Endodermal cell (in vitro differentiated cells): ENCODE results near the gene DDX49. TPM values are rescaled to one million over a fixed set of nuclear protein-coding genes. Genes with fewer than 3 reads are reported as not detected.

Source experiments
- DNase-seq: peaks from one replicate; pipeline ENCODE4 v3.0.0-alpha.2; 2017
- H3K27ac ChIP-seq: 2 replicates; pipeline ENCODE4 v1.5.1; 2013; ENCODE audit warnings: mild to moderate bottlenecking, low read depth, low read length, moderate library complexity
- H3K27me3 ChIP-seq: 2 replicates; pipeline ENCODE4 v1.6.1; 2013; ENCODE audit warnings: mild to moderate bottlenecking, low read length, moderate library complexity; ENCODE audit not compliant: insufficient read depth, control insufficient read depth, poor library complexity, severe bottlenecking
- H3K36me3 ChIP-seq: 2 replicates; pipeline ENCODE4 v1.7.0; 2013; ENCODE audit warnings: mild to moderate bottlenecking, low read length, moderate library complexity; ENCODE audit not compliant: control insufficient read depth, insufficient read depth
- H3K4me1 ChIP-seq: one replicate; pipeline ENCODE4 v1.7.0; 2013; ENCODE audit warnings: low read length; ENCODE audit not compliant: control insufficient read depth, insufficient read depth
- H3K4me3 ChIP-seq: 2 replicates; pipeline ENCODE4 v1.5.1; 2013; ENCODE audit warnings: mild to moderate bottlenecking, low read length, moderate library complexity
- H3K9ac ChIP-seq: 2 replicates; pipeline ENCODE4 v1.6.1; 2013; ENCODE audit warnings: mild to moderate bottlenecking, low read length, moderate library complexity; ENCODE audit not compliant: poor library complexity, severe bottlenecking; ENCODE audit errors: extremely low read depth
- H3K9me3 ChIP-seq: 2 replicates; pipeline ENCODE4 v1.6.1; 2013; ENCODE audit warnings: mild to moderate bottlenecking, low read length, moderate library complexity; ENCODE audit not compliant: control insufficient read depth
- H3K27ac Mint-ChIP-seq: 2 replicates; pipeline ENCODE4 v1.8.0; 2020; ENCODE audit warnings: mixed read lengths
- H3K27me3 Mint-ChIP-seq: 2 replicates; pipeline ENCODE4 v1.8.0; 2021; ENCODE audit warnings: mild to moderate bottlenecking, mixed read lengths; ENCODE audit not compliant: insufficient read depth
- H3K36me3 Mint-ChIP-seq: 2 replicates; pipeline ENCODE4 v1.8.0; 2020; ENCODE audit warnings: low read depth, mixed read lengths
- H3K4me1 Mint-ChIP-seq: 2 replicates; pipeline ENCODE4 v1.8.0; 2020; ENCODE audit warnings: mixed read lengths
- H3K4me3 Mint-ChIP-seq: 2 replicates; pipeline ENCODE4 v1.8.0; 2020; ENCODE audit warnings: mild to moderate bottlenecking, moderate library complexity, mixed read lengths
- H3K9me3 Mint-ChIP-seq: 2 replicates; pipeline ENCODE4 v1.8.0; 2020; ENCODE audit warnings: mild to moderate bottlenecking, mixed read lengths
- CTCF ChIP-seq: fragments of 200-600 bp; sonication (generic); conservative IDR thresholded peaks from 2 replicates; pipeline ENCODE4 v1.5.0; 2021; ENCODE audit warnings: antibody characterized with exemption, mild to moderate bottlenecking
- WGBS, 2 experiments: methylation state at CpG; one replicate each; pipeline versions ENCODE4 v1.1.5 to v1.1.7; 2013; ENCODE audit warnings: missing lambda C conversion rate in 2 of 2, mixed read lengths in 1 of 2; ENCODE audit not compliant: insufficient coverage in 1 of 2, insufficient read length in 1 of 2; 5-methylcytosine and 5-hydroxymethylcytosine counted together
- total RNA-seq, 2 donors: library from RNA; stranded (reverse); fragmentation: NEBNext Ultra II Directional in 1 of 2; extraction: Animal tissue kit (Norgen Biotek cat#: 25700) in 1 of 2; gene quantifications; 2 replicates in 1 of 2; 3 replicates in 1 of 2; pipeline ENCODE4 v1.2.1, GENCODE V29; 2021

The DDX49 gene
- total RNA-seq, 2 donors from 2014 or later: 30.4 to 37.9 TPM

GRCh38 chr19:18939922-18940768 lies 20.6 kb downstream of the DDX49 start:
- Histone ChIP-seq H3K9ac (peak overlapping the region; percentile 59), H3K27ac (no peak overlapping the region)
- H3K27ac Mint-ChIP-seq: peak overlapping the region; percentile 82

GRCh38 chr19:18940769-18941627 lies 21.5 kb downstream of the DDX49 start, which contains the start of gene HOMER3:
TSS of gene HOMER3 (minus strand) at chr19:18941217. CDS start at chr19:18938982, 2,235 bp downstream.
- H3K27me3 Mint-ChIP-seq: peaks cover 53% of the 10 kb centered on the region
- Histone ChIP-seq H3K9me3 (no peaks in the 10 kb centered on the region), H3K36me3 (no peaks in the 10 kb centered on the region), H3K27me3 (peaks cover 14% of the 10 kb centered on the region), H3K27ac (peak within 1 kb of the TSS; percentile 49), H3K4me3 (peak within 1 kb of the TSS; percentile 82), H3K9ac (peak within 1 kb of the TSS; percentile 59), H3K4me1 (no peaks in the 10 kb centered on the region)
- 2 to 7% methylated on average over 23 to 66 of the region's 81 CpGs for WGBS, 2 experiments
- H3K9me3 Mint-ChIP-seq: no peaks in the 10 kb centered on the region
- TF ChIP-seq CTCF: peak; percentile 25
- peaks cover 16% of the 10 kb centered on the region for H3K36me3 Mint-ChIP-seq
- peaks cover 7% of the 10 kb centered on the region for H3K4me1 Mint-ChIP-seq
- peak within 1 kb of the TSS; percentile 75 for H3K4me3 Mint-ChIP-seq
- DNase-seq: peak; percentile 88
- peak within 1 kb of the TSS; percentile 82 for H3K27ac Mint-ChIP-seq

More at GRCh38 chr19:18939922-18940768, 20.6 kb downstream of the DDX49 start:
- peaks cover 49% of the 10 kb centered on the region for H3K27me3 Mint-ChIP-seq
- Histone ChIP-seq H3K9me3 (no peaks in the 10 kb centered on the region), H3K4me1 (no peaks in the 10 kb centered on the region), H3K36me3 (no peaks in the 10 kb centered on the region), H3K27me3 (peaks cover 14% of the 10 kb centered on the region), H3K4me3 (peak overlapping the region; percentile 82)
- peaks cover 18% of the 10 kb centered on the region for H3K36me3 Mint-ChIP-seq
- 0 to 4% methylated on average over 8 to 47 of the region's 47 CpGs for WGBS, 2 experiments
- no peak for TF ChIP-seq CTCF
- H3K9me3 Mint-ChIP-seq: no peaks in the 10 kb centered on the region
- H3K4me1 Mint-ChIP-seq: peaks cover 7% of the 10 kb centered on the region
- peak overlapping the region; percentile 75 for H3K4me3 Mint-ChIP-seq
- peak; percentile 81 for DNase-seq

GRCh38 chr19:18941628-18942354 lies 22.3 kb downstream of the DDX49 start:
- DNase-seq: peak; percentile 59
- Mint-ChIP-seq H3K4me3 (peak overlapping the region; percentile 75), H3K9me3 (no peaks in the 10 kb centered on the region), H3K36me3 (peaks cover 16% of the 10 kb centered on the region), H3K27ac (no peak overlapping the region), H3K4me1 (peaks cover 7% of the 10 kb centered on the region), H3K27me3 (peaks cover 56% of the 10 kb centered on the region)
- no peaks in the 10 kb centered on the region for H3K9me3 ChIP-seq
- H3K4me1 ChIP-seq: no peaks in the 10 kb centered on the region
- H3K27ac ChIP-seq: no peak overlapping the region
- H3K9ac ChIP-seq: no peak overlapping the region
- no peaks in the 10 kb centered on the region for H3K36me3 ChIP-seq
- no peak overlapping the region for H3K4me3 ChIP-seq
- 77 to 78% methylated on average over 17 to 18 of the region's 18 CpGs for WGBS, 2 experiments
- H3K27me3 ChIP-seq: peaks cover 14% of the 10 kb centered on the region
- no peak for TF ChIP-seq CTCF
